HepG2 (cell line): ENCODE measurements around the gene SOBP. TPM values are rescaled to one million over a fixed set of nuclear protein-coding genes. Genes with fewer than 3 reads are reported as not detected.

Source experiments
- ATAC-seq: fragments of 200-7000 bp; cut with Tn5 transposase; 3 replicates; pipeline ENCODE4 v1.9.1; 2020; ENCODE audit warnings: mild to moderate bottlenecking, moderate library complexity
- BruUV-seq: library from RNA; stranded (reverse); fragments of 400-500 nt; replicated peaks from 2 replicates; lab custom pipeline; 2021; lab: Mats Ljungman, UMichigan
- CTCF ChIA-PET: fragments of 300-600 bp; formaldehyde crosslinking; extraction: SDS; loops from one replicate; lab custom pipeline; 2021; ENCODE audit warnings: low total read pairs, inconsistent platforms, low intra/inter-chr PET ratio; lab: Yijun Ruan, JAX
- POLR2A ChIA-PET: fragments of 350-600 bp; sonication (Branson Sonifier 250); formaldehyde crosslinking; loops from one replicate; lab custom pipeline; 2020; ENCODE audit warnings: antibody characterized with exemption, inconsistent platforms; lab: Yijun Ruan, JAX
- DNase-seq: peaks from one replicate; pipeline ENCODE4 v3.0.0-alpha.2; 2015; ENCODE audit warnings: low spot score
- FAIRE-seq: peaks from 3 replicates; lab custom pipeline; 2011; peaks lifted over from hg19 to GRCh38; lab: Jason Lieb, UNC
- H2AFZ ChIP-seq: one replicate; pipeline ENCODE4 v1.6.1; 2011; ENCODE audit warnings: low read length, inconsistent platforms
- H3K27ac ChIP-seq: fragments of 300-600 bp; 3 replicates; pipeline ENCODE4 v1.8.0; 2011; ENCODE audit warnings: mixed run types, mild to moderate bottlenecking, mixed read lengths, low read length, inconsistent platforms; ENCODE audit not compliant: insufficient read depth; ENCODE audit errors: extremely low read length
- H3K27me3 ChIP-seq, 2 experiments: fragments of 200-600 bp in 1 of 2; 2 replicates in 1 of 2; 3 replicates in 1 of 2; pipeline versions ENCODE4 v1.6.0 to v1.8.0; 2011; ENCODE audit warnings: low read length in 2 of 2, mild to moderate bottlenecking in 2 of 2, moderate library complexity in 2 of 2, inconsistent platforms in 1 of 2; ENCODE audit not compliant: insufficient read depth in 2 of 2, control insufficient read depth in 1 of 2
- H3K36me3 ChIP-seq, 2 experiments: fragments of 200-600 bp in 1 of 2; replicated peaks in 1 of 2; 2 replicates in 1 of 2; 3 replicates in 1 of 2; pipeline versions ENCODE4 v1.5.1 to v1.8.0; 2011; ENCODE audit warnings: low read length in 2 of 2, inconsistent platforms in 1 of 2; ENCODE audit not compliant: insufficient read depth in 2 of 2, control insufficient read depth in 1 of 2
- H3K4me1 ChIP-seq: 2 replicates; pipeline ENCODE4 v1.5.1; 2012; ENCODE audit warnings: low read length, inconsistent platforms; ENCODE audit not compliant: insufficient read depth
- H3K4me2 ChIP-seq: 2 replicates; pipeline ENCODE4 v1.6.0; 2011; ENCODE audit warnings: low read depth, low read length, inconsistent platforms
- H3K4me3 ChIP-seq, 3 experiments: fragments of 200-600 bp in 1 of 3; sonication (generic), shearing (Covaris generic) in 1 of 3; replicated peaks in 1 of 3; 2 replicates each; pipeline ENCODE4 v1.5.1; 2011 to 2016; ENCODE audit warnings: low read length in 3 of 3, inconsistent platforms in 2 of 3, low read depth in 2 of 3, mild to moderate bottlenecking in 2 of 3, control low read depth in 1 of 3, mixed read lengths in 1 of 3; ENCODE audit not compliant: insufficient read depth in 1 of 3
- H3K79me2 ChIP-seq: one replicate; pipeline ENCODE4 v1.6.1; 2011; ENCODE audit warnings: low read length, inconsistent platforms; ENCODE audit not compliant: insufficient read depth
- H3K9ac ChIP-seq: 2 replicates; pipeline ENCODE4 v1.6.0; 2011; ENCODE audit warnings: mild to moderate bottlenecking, low read depth, low read length, inconsistent platforms; ENCODE audit not compliant: insufficient read depth
- H3K9me3 ChIP-seq: 2 replicates; pipeline ENCODE4 v1.5.1; 2012; ENCODE audit warnings: mild to moderate bottlenecking, low read length
- H4K20me1 ChIP-seq: 2 replicates; pipeline ENCODE4 v1.6.0; 2011; ENCODE audit warnings: inconsistent platforms, mild to moderate bottlenecking, low read length, moderate library complexity; ENCODE audit not compliant: insufficient read depth
- FLYWCH1 ChIP-seq: sonication (generic); formaldehyde crosslinking; IDR thresholded peaks from 2 replicates; pipeline ENCODE4 v1.8.1; 2023; ENCODE audit warnings: mild to moderate bottlenecking, missing genetic modification reagents
- NFYB ChIP-seq: sonication (generic); formaldehyde crosslinking; IDR thresholded peaks from 2 replicates; pipeline ENCODE4 v1.4.0; 2020; ENCODE audit warnings: missing genetic modification reagents
- NR2F1 ChIP-seq, 2 experiments: fragments of 450-650 bp in 1 of 2; formaldehyde crosslinking in 1 of 2; IDR thresholded peaks; 2 replicates each; pipeline versions ENCODE4 v1.5.0 to v1.6.1; 2016 to 2020; ENCODE audit warnings: mild to moderate bottlenecking in 1 of 2, missing compliant biosample characterization in 1 of 2, missing genetic modification reagents in 1 of 2, moderate library complexity in 1 of 2
- PBX3 ChIP-seq: sonication (generic); formaldehyde crosslinking; IDR thresholded peaks from 2 replicates; pipeline ENCODE4 v1.8.1; 2023; ENCODE audit warnings: missing genetic modification reagents, inconsistent platforms, borderline replicate concordance
- PHB2 ChIP-seq: fragments of 450-650 bp; IDR thresholded peaks from 2 replicates; pipeline ENCODE4 v1.6.1; 2018; ENCODE audit not compliant: partially characterized antibody
- POGK ChIP-seq: sonication (generic); formaldehyde crosslinking; conservative IDR thresholded peaks from 2 replicates; pipeline ENCODE4 v1.8.0; 2022; ENCODE audit warnings: mild to moderate bottlenecking, moderate library complexity, missing genetic modification reagents
- SKI ChIP-seq: fragments of 450-650 bp; IDR thresholded peaks from one replicate; pipeline ENCODE4 v1.6.1; 2018; ENCODE audit warnings: mild to moderate bottlenecking; ENCODE audit not compliant: partially characterized antibody
- ZBTB34 ChIP-seq: sonication (generic); formaldehyde crosslinking; IDR thresholded peaks from 2 replicates; pipeline ENCODE4 v1.8.0; 2022; ENCODE audit warnings: mild to moderate bottlenecking, missing genetic modification reagents
- ZNF142 ChIP-seq: sonication (generic); formaldehyde crosslinking; IDR thresholded peaks from 2 replicates; pipeline ENCODE4 v1.4.0; 2020; ENCODE audit warnings: missing genetic modification reagents
- ZNF234 ChIP-seq: sonication (generic); formaldehyde crosslinking; conservative IDR thresholded peaks from 2 replicates; pipeline ENCODE4 v1.5.1; 2020; ENCODE audit warnings: mild to moderate bottlenecking, missing genetic modification reagents
- ZNF256 ChIP-seq: sonication (generic); formaldehyde crosslinking; conservative IDR thresholded peaks from 2 replicates; pipeline ENCODE4 v1.4.0; 2020; ENCODE audit warnings: missing genetic modification reagents
- ZNF468 ChIP-seq: sonication (generic); formaldehyde crosslinking; IDR thresholded peaks from 2 replicates; pipeline ENCODE4 v1.8.0; 2022; ENCODE audit warnings: mild to moderate bottlenecking, moderate library complexity, missing genetic modification reagents
- ZNF616 ChIP-seq: sonication (generic); formaldehyde crosslinking; IDR thresholded peaks from 2 replicates; pipeline ENCODE4 v1.5.0; 2020; ENCODE audit warnings: low read depth, mild to moderate bottlenecking, missing genetic modification reagents
- ZNF816 ChIP-seq: sonication (generic); formaldehyde crosslinking; IDR thresholded peaks from 2 replicates; pipeline ENCODE4 v1.8.0; 2022; ENCODE audit warnings: missing genetic modification reagents, mild to moderate bottlenecking, borderline replicate concordance
- ZSCAN30 ChIP-seq: sonication (generic); formaldehyde crosslinking; IDR thresholded peaks from 2 replicates; pipeline ENCODE4 v1.5.0; 2020; ENCODE audit warnings: mild to moderate bottlenecking, missing genetic modification reagents
- ZSCAN31 ChIP-seq: sonication (generic); formaldehyde crosslinking; IDR thresholded peaks from 2 replicates; pipeline ENCODE4 v1.5.0; 2020; ENCODE audit warnings: low read depth, mild to moderate bottlenecking, missing genetic modification reagents
- WGBS: methylation state at CpG from one replicate; pipeline ENCODE4 v1.1.6; 2017; ENCODE audit warnings: low lambda C conversion rate; 5-methylcytosine and 5-hydroxymethylcytosine counted together
- in situ Hi-C: cut with HindIII; loops from 2 replicates; pipeline ENCODE4 v1.10.0; 2017; ENCODE audit warnings: low pct_unique_long_range_greater_than_20kb; ENCODE audit not compliant: extremely low pct_ligation_motif_present
- intact Hi-C: fragments of 100-400 bp; cut with micrococcal nuclease; formaldehyde crosslinking; loops from one replicate; pipeline ENCODE4 v1.10.0; 2022; ENCODE audit not compliant: unreplicated experiment
- polyA plus RNA-seq, 8 experiments: library from polyadenylated mRNA; depleted of rRNA in 3 of 8; stranded (reverse) in 7 of 8; unstranded in 1 of 8; fragments of >200 nt; fragmentation: Illumina TruSeq in 4 of 8; extraction: Trizol in 4 of 8; gene quantifications; 2 replicates each; pipeline versions ENCODE4 v1.2.1 to v1.2.3, GENCODE V29; 2011 to 2016; ENCODE audit warnings: low read depth in 4 of 8, missing spikeins in 1 of 8, mixed read lengths in 1 of 8; ENCODE audit not compliant: insufficient read depth in 1 of 8
- total RNA-seq, 5 experiments: library from RNA; depleted of rRNA; stranded (reverse); fragments of >200 nt; fragmentation: Illumina TruSeq; extraction: Trizol; gene quantifications; 2 replicates each; pipeline ENCODE4 v1.2.3, GENCODE V29; 2016; ENCODE audit warnings: low read depth in 1 of 5

Gene SOBP
- total and polyA plus RNA-seq, 2 of the 13 experiments (the other 11 are each of a cell fraction or from before 2014, with no cell fraction given) = 1.5 to 6.9 TPM

GRCh38 chr6:107622269-107622668 lies 132.4 kb downstream of the SOBP start:
- no peaks in the 10 kb centered on the region for H3K9me3 ChIP-seq
- no peak overlapping the region for H2AFZ ChIP-seq
- intact Hi-C loops = no loop called here
- POLR2A ChIA-PET = no interaction called here
- no peak overlapping the region for H3K9ac ChIP-seq
- H3K27ac ChIP-seq = no peak overlapping the region
- CTCF ChIA-PET = no interaction called here
- no peaks in the 10 kb centered on the region for H3K4me1 ChIP-seq
- no peaks in the 10 kb centered on the region for H4K20me1 ChIP-seq
- no peak for DNase-seq
- TF ChIP-seq ZNF816 (no peak), ZNF468 (CRISPR knock-in tag) (no peak), FLYWCH1 (CRISPR knock-in tag) (no peak), PHB2 (no peak), ZNF234 (CRISPR knock-in tag) (no peak), ZNF256 (no peak), NR2F1 (CRISPR knock-in tag; IDR thresholded peaks at IDR 0.05) (no peak), ZSCAN30 (CRISPR knock-in tag) (no peak), ZSCAN31 (CRISPR knock-in tag) (no peak), NFYB (CRISPR knock-in tag) (no peak), PBX3 (CRISPR knock-in tag) (no peak), POGK (no peak), ZNF142 (no peak), SKI (no peak), ZBTB34 (CRISPR knock-in tag) (no peak), ZNF616 (CRISPR knock-in tag) (no peak)
- TF ChIP-seq, all 625 proteins: peak for 0
- H3K27me3 ChIP-seq = no peaks in the 10 kb centered on the region
- FAIRE-seq (no peak), ATAC-seq (no peak)
- H3K79me2 ChIP-seq = no peaks in the 10 kb centered on the region
- BruUV-seq = no TSS peak
- WGBS = 95% methylated on average over 1 of the region's 1 CpG
- peaks cover 6 to 7% of the 10 kb centered on the region in 2 experiments; a peak in 3 of 5 replicates for H3K36me3 ChIP-seq
- in situ Hi-C loops = no loop called here
- H3K4me3 ChIP-seq = no peak overlapping the region
- H3K4me2 ChIP-seq = no peak overlapping the region
